ENCODE measurements around the gene ZNF469. TPM values are rescaled to one million over a fixed set of nuclear protein-coding genes. Genes with fewer than 3 reads are reported as not detected.

ZNF469 gene
- total and polyA plus RNA-seq, 3 donors from 2014 or later: 0.98 to 2.8 (median 2.2) TPM

DNA sequence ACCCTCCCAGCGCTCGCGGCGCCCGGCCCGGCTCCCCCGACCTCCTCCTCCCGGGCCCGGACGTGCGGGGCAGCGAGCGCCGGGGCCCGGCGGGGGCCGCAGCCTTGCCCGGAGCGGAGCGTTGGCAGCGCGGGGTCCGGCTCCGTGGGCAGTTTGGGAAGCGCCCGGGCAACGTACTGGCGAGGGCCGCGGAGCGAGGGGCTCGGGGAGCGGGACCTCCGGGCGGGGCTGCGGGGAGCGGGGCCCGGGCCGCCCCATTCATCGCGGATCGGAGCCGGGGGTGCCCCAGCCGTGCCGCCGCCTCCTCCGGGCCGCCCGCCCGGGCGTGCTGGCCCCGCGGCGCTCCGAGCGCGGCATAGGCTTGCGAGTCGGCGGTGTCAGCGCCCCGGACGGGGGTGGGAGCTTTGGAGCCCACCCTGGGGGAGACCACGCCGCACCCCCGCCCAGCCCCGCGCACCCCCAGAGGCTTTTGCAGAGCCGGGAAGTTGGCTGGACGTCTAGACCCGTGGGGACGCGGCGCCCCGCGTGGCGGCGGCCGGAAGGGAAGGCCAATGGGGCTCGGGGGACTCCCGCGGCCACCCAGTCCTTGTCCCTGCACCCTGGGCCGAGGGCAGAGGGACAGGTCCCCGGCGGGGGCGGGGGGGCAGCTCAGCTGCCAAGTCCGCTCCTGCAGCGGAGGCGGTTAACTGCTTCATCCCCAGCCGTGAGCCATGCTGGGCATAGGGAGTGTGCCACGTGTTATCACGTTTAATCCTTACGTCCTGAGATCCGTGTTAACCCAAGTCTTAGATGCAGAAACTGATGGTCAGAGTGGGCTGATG lies 852 bp downstream of the ZNF469 start:
- peak overlapping the region; percentile 26 to 41 for H3K4me3 ChIP-seq
- H3K27ac ChIP-seq: no peak overlapping the region
- H3K9me3 ChIP-seq: no peaks in the 10 kb centered on the region
- WGBS, 2 donors: 1 to 6% methylated on average over 7 to 47 of the region's 94 CpGs
- peak; percentile 36 for DNase-seq
- H3K4me1 ChIP-seq: peaks cover 12% of the 10 kb centered on the region
- intact Hi-C loops (cut with DNase I; ENCODE audit: low total_unique reads): no loop called here
- H3K27me3 ChIP-seq: no peaks in the 10 kb centered on the region
- no peak for TF ChIP-seq POLR2A (IDR thresholded peaks at IDR 0.05)
- TF ChIP-seq, protein P1, sequence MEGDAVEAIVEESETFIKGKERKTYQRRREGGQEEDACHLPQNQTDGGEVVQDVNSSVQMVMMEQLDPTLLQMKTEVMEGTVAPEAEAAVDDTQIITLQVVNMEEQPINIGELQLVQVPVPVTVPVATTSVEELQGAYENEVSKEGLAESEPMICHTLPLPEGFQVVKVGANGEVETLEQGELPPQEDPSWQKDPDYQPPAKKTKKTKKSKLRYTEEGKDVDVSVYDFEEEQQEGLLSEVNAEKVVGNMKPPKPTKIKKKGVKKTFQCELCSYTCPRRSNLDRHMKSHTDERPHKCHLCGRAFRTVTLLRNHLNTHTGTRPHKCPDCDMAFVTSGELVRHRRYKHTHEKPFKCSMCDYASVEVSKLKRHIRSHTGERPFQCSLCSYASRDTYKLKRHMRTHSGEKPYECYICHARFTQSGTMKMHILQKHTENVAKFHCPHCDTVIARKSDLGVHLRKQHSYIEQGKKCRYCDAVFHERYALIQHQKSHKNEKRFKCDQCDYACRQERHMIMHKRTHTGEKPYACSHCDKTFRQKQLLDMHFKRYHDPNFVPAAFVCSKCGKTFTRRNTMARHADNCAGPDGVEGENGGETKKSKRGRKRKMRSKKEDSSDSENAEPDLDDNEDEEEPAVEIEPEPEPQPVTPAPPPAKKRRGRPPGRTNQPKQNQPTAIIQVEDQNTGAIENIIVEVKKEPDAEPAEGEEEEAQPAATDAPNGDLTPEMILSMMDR (IDR thresholded peaks at IDR 0.05): peak in 2 of 3 experiments; percentile 31 to 39
- H3K36me3 ChIP-seq (ENCODE audit: low read depth, missing control alignments): no peaks in the 10 kb centered on the region

DNA sequence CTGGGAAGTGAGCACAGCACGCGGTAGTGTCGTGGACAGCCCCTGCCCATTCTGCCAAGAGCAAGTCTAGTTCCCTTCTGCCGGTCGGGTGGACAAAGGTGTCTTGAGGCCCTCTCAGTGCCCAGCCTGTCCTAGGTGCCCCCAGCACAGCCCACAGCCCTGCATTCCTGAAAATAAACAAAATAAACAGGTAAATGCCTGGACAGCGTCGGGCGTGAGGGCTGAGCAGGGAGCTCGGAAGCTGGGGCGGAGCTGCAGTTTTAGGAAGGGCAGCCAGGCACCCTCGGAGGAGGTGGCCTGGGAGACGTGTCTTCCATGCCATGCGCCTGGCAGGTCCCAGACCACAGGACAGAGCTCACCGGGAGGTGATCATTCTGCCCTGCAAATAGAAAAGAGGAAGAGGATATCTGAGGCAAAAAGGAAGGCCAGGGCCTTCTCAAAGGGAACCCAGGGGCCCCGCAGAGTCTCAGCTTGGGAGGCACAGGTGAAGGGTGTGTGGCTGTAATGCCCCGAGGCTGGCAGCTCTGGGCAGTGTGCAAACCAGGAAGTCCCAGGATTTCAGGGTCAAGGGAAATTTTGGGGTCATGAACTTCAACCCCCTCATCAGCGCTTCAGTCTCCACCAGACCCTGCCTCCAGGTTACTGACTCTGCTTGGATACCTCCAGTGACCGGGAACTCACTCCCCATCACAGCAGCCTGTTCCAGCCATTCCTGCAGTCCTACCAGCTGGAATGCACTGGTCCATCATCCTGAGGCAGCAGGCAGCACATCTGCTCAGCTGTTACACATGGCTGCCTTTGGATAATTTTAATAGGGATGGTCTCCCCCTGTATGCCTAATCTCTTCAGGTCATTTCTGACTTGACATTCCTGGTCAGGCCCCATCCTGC lies 1.7 kb downstream of the ZNF469 start:
- no peak overlapping the region for H3K27ac ChIP-seq
- peaks cover 12% of the 10 kb centered on the region for H3K4me1 ChIP-seq
- WGBS, 2 donors: 40 to 50% methylated on average over 18 of the region's 18 CpGs
- no peaks in the 10 kb centered on the region for H3K27me3 ChIP-seq
- no peaks in the 10 kb centered on the region for H3K9me3 ChIP-seq
- TF ChIP-seq, protein P1 (IDR thresholded peaks at IDR 0.05): no peak
- TF ChIP-seq POLR2A (IDR thresholded peaks at IDR 0.05): no peak
- peak overlapping the region in 1 of 2 donors; percentile 41 for H3K4me3 ChIP-seq
- no peak for DNase-seq
- no peaks in the 10 kb centered on the region for H3K36me3 ChIP-seq (ENCODE audit: low read depth, missing control alignments)
- intact Hi-C loops (cut with DNase I; ENCODE audit: low total_unique reads): no loop called here

DNA sequence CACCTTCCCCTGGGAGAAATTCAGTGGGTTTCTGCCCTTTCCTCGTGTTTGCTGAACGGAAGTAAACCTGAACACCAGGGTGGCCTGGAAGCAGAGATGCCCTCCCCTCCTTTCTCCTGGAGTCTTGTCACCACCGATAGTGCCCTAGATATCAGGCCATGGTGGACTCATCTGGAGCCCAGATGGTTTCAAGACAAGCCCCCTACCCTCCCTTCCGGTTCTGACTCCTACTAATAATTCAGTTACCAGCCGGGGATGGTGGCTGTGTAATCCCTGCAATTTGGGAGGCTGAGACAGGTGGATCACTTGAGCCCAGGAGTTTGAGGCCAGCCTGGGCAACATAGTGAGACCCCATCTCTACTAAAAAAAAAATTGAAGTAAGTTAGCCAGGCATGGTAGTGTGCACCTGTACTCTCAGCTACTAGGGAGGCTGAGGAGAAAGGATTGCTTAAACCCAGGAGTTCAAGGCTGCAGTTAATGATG lies 2.4 kb downstream of the ZNF469 start:
- intact Hi-C loops (cut with DNase I; ENCODE audit: low total_unique reads): no loop called here
- Histone ChIP-seq H3K27ac (no peak overlapping the region), H3K36me3 (ENCODE audit: low read depth, missing control alignments) (no peaks in the 10 kb centered on the region), H3K4me1 (peaks cover 12% of the 10 kb centered on the region), H3K4me3 (no peak overlapping the region), H3K27me3 (no peaks in the 10 kb centered on the region), H3K9me3 (no peaks in the 10 kb centered on the region)
- WGBS, 2 donors: 93 to 94% methylated on average over 5 of the region's 5 CpGs
- TF ChIP-seq, protein P1 (IDR thresholded peaks at IDR 0.05): no peak
- TF ChIP-seq POLR2A (IDR thresholded peaks at IDR 0.05): no peak
- DNase-seq: no peak

DNA sequence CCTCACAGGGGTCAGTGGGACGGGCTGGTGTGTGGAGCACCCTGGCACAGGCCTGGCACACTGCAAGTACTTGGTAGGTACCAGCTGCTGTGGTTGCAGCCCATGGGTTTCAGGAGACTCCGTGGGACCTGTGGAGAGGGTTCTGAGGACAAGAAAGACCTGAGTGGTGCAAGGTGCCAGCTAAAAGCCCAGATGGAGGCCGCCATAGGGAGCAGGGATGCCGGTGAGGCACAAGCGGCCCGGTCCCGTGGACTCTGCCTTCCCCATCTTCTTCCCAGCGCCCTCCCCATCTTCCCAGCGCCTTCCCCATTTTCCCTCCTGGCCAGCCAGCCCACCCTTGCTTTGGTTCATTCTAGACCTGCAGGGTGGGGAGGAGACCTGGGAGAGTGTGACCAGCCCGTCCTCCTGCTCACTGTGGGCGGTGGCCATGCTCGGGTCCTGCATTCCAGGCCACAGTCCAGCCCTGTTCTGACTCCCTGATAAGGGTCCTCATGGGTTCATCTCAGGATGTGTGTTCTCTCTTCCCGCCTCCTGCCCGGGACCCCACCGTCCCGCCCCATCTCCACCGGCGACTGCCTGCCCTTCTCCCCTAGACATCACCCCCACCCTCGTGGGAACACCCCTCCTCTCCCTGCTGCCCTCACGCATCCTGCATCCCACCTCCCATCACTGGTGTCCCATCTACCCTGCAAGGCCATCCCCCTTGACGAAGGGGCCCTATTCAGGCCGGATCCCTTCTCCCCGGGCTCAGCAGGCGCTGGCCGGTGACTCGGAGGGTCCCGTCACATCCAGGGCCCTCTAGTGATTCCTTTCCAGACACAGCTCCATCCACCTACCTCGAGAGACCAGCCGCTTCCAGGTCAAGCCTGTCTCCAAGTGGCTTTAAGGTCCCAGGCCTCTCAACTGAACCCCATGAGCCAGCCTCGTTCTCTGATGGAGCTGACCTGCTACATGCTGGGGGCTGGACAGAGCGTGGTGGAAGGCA lies 3.4 kb downstream of the ZNF469 start:
- Histone ChIP-seq H3K27ac (no peak overlapping the region), H3K9me3 (no peaks in the 10 kb centered on the region), H3K27me3 (no peaks in the 10 kb centered on the region), H3K36me3 (ENCODE audit: low read depth, missing control alignments) (no peaks in the 10 kb centered on the region), H3K4me3 (no peak overlapping the region), H3K4me1 (peaks cover 12% of the 10 kb centered on the region)
- intact Hi-C loops (cut with DNase I; ENCODE audit: low total_unique reads): no loop called here
- no peak for TF ChIP-seq POLR2A (IDR thresholded peaks at IDR 0.05)
- TF ChIP-seq, protein P1 (IDR thresholded peaks at IDR 0.05): no peak
- WGBS, 2 donors: 88 to 89% methylated on average over 29 to 31 of the region's 31 CpGs
- no peak for DNase-seq

All from testis (tissue), 3 donors.